ENCODE measurements around the gene TRNAU1AP. TPM values are rescaled to one million over a fixed set of nuclear protein-coding genes. Genes with fewer than 3 reads are reported as not detected.

The TRNAU1AP gene
- total and polyA plus RNA-seq, 2 experiments from 2014 or later, result 21.9 to 27.4 TPM

DNA sequence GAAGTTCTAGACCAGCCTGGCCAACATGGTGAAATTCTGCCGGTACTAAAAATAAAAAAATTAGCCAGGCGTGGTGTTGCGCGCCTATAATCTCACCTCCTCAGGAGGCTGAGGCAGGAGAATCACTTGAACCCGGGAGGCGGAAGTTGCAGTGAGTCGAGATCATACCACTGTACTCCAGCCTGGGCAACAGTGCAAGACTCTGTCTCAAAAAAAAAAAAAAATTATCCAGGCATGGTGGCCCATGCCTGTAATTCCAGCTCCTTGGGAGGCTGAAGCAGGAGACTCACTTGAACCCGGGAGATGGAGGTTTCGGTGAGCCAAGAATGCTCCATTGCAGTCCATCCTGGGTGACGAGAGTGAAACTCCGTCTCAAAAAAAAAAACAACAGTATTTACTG, 20.7 kb downstream of the TRNAU1AP start:
- Histone ChIP-seq H3K27ac (no peak overlapping the region), H3K4me2 (ENCODE audit: unreplicated experiment) (no peak overlapping the region), H4K20me1 (ENCODE audit: insufficient read depth) (no peaks in the 10 kb centered on the region), H3F3A (ENCODE audit: insufficient read depth) (peaks cover 37% of the 10 kb centered on the region), H3K4me3 (no peak overlapping the region), H3K27me3 (replicated peaks; ENCODE audit: insufficient read depth) (no peaks in the 10 kb centered on the region), H3K9me2 (ENCODE audit: insufficient read depth) (no peaks in the 10 kb centered on the region), H3K36me3 (ENCODE audit: low read depth) (peaks cover 24% of the 10 kb centered on the region), H3K9ac (no peak overlapping the region), H3K9me3 (ENCODE audit: low read depth) (no peaks in the 10 kb centered on the region), H3K79me2 (ENCODE audit: insufficient read depth) (no peaks in the 10 kb centered on the region), H2AFZ (no peak overlapping the region), H3K4me1 (ENCODE audit: insufficient read depth) (peaks cover 3% of the 10 kb centered on the region; the same call in 1 of the 2 replicates)
- 97% methylated on average over 11 of the region's 11 CpGs for WGBS, 2 experiments (ENCODE audit: low coverage in 1 of 2, low lambda C conversion rate in 2 of 2, missing lambda C conversion rate in 2 of 2)
- in situ Hi-C loops (cut with MboI), result no loop called here
- DNase-seq, result no peak
- TF ChIP-seq EZH2 (IDR thresholded peaks at IDR 0.05; ENCODE audit: insufficient read depth, poor library complexity, severe bottlenecking) (no peak), EZH2phosphoT487 (IDR thresholded peaks at IDR 0.05; ENCODE audit: insufficient read depth, low read depth) (no peak)

DNA sequence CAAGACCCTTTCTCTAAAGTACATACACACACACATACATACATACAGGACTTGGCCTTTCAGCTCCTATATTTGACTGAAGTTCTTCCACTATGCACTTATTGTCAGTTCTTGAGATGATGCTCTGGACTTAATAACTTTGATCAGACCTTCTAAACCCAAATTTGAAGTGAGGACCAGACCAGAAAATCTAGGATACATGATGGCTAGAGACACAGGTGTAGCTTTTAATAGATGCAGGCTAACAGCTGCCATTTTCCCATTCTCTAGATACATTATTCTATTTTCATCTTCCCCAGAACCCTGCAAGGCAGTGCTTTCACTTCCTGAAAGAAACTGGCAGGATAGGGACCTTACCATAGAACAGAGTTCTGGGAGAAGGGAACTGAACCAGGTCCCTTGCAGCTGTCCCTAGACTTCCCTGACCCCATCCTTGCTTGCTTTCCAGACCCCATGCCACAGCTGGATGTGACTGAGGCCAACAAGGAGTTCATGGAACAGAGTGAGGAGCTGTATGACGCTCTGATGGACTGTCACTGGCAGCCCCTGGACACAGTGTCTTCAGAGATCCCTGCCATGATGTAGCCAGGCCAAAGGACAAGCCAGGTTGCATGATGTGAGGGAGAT, 24.3 kb downstream of the TRNAU1AP start:
- H3K36me3 ChIP-seq (ENCODE audit: low read depth), result peaks cover 29% of the 10 kb centered on the region
- peaks cover 11% of the 10 kb centered on the region for H3K4me1 ChIP-seq (ENCODE audit: insufficient read depth)
- H3F3A ChIP-seq (ENCODE audit: insufficient read depth), result peaks cover 56% of the 10 kb centered on the region
- H3K4me2 ChIP-seq (ENCODE audit: unreplicated experiment), result no peak overlapping the region
- no peak overlapping the region for H3K9ac ChIP-seq
- WGBS, 2 experiments (ENCODE audit: low coverage in 1 of 2, low lambda C conversion rate in 2 of 2, missing lambda C conversion rate in 2 of 2), result 100% methylated on average over 1 of the region's 1 CpG
- peak; percentile 9 for DNase-seq
- TF ChIP-seq EZH2 (IDR thresholded peaks at IDR 0.05; ENCODE audit: insufficient read depth, poor library complexity, severe bottlenecking), result no peak
- TF ChIP-seq EZH2phosphoT487 (IDR thresholded peaks at IDR 0.05; ENCODE audit: insufficient read depth, low read depth), result no peak
- no peaks in the 10 kb centered on the region for H3K9me2 ChIP-seq (ENCODE audit: insufficient read depth)
- no peaks in the 10 kb centered on the region for H3K27me3 ChIP-seq (replicated peaks; ENCODE audit: insufficient read depth)
- H3K79me2 ChIP-seq (ENCODE audit: insufficient read depth), result peaks cover 29% of the 10 kb centered on the region
- H4K20me1 ChIP-seq (ENCODE audit: insufficient read depth), result peaks cover 13% of the 10 kb centered on the region; the same call in 1 of the 2 replicates
- no peak overlapping the region for H2AFZ ChIP-seq
- no peak overlapping the region for H3K27ac ChIP-seq
- no peaks in the 10 kb centered on the region for H3K9me3 ChIP-seq (ENCODE audit: low read depth)
- in situ Hi-C loops (cut with MboI), result no loop called here
- H3K4me3 ChIP-seq, result no peak overlapping the region

DNA sequence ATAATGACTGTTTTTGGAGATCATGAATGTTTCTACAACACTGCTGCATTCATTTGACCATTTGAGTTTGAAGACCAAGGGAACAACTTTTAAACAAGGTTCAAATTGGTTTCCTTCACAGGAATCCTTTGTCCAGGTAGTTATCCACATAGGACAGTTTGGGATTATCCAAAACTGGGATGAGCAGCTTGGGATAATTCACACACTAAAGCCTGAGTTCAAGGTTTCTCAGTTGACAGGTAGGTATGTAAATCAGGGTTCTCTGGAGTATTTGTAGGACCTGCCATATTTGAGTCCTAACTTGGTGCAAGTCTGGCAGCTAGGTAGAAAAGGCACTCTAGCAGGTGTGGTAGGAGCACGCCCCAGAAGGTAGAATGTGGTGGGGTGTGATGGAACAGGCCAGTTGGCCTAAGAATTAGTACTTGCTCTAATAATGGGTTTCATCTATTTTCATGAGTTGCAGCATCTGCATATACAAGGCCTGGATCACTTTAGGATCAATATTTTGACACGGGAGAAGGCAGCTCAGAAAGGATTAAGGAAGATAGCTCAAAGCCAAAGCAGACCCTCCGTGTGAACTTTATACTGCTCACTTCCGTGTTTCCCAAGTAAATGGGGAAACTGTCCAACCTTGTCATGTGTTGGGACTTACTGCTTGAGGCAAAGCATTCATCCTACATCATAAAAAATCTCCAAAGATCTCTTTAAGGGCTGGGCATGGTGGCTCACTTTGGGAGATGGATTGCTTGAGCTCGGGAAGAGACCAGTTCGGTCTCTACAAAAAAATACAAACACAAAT, 25.1 kb downstream of the TRNAU1AP start:
- Histone ChIP-seq H3K79me2 (ENCODE audit: insufficient read depth) (peaks cover 29% of the 10 kb centered on the region), H3K9me2 (ENCODE audit: insufficient read depth) (no peaks in the 10 kb centered on the region), H3K4me1 (ENCODE audit: insufficient read depth) (peaks cover 8% of the 10 kb centered on the region; the same call in 1 of the 2 replicates), H3K36me3 (ENCODE audit: low read depth) (peaks cover 29% of the 10 kb centered on the region), H3K4me3 (no peak overlapping the region), H3K9me3 (ENCODE audit: low read depth) (no peaks in the 10 kb centered on the region), H3K27me3 (replicated peaks; ENCODE audit: insufficient read depth) (no peaks in the 10 kb centered on the region), H4K20me1 (ENCODE audit: insufficient read depth) (peaks cover 13% of the 10 kb centered on the region; the same call in 1 of the 2 replicates), H2AFZ (no peak overlapping the region), H3F3A (ENCODE audit: insufficient read depth) (peaks cover 55% of the 10 kb centered on the region), H3K4me2 (ENCODE audit: unreplicated experiment) (no peak overlapping the region), H3K9ac (no peak overlapping the region), H3K27ac (no peak overlapping the region)
- in situ Hi-C loops (cut with MboI), result no loop called here
- TF ChIP-seq EZH2phosphoT487 (IDR thresholded peaks at IDR 0.05; ENCODE audit: insufficient read depth, low read depth) (no peak), EZH2 (IDR thresholded peaks at IDR 0.05; ENCODE audit: insufficient read depth, poor library complexity, severe bottlenecking) (no peak)
- WGBS, 2 experiments (ENCODE audit: low coverage in 1 of 2, low lambda C conversion rate in 2 of 2, missing lambda C conversion rate in 2 of 2), result 68% methylated on average over 6 of the region's 6 CpGs
- DNase-seq, result no peak

DNA sequence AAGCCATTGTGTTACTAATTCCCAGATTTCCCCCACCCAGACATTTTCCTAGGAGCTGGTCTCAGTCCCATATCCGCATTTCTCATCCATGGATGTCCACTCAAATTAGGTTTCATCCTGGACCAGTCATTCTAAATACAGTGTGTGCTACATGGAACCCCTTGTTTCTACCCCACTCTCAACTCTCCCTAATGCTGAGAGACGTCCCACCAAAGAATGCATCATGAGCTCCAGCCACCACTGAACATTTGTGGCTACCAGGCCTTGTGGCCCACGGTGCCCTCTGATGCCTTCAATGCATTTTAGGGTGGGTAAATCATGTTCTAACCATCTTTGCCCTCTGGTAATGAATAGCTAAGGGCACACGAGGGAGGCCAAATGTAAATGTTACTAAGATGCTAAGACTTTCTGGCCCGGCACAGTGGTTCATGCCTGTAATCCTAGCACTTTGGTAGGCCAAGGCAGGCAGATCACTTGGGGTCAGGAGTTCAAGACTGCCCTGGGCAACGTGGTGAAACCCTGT, 25.9 kb downstream of the TRNAU1AP start:
- peaks cover 29% of the 10 kb centered on the region for H3K79me2 ChIP-seq (ENCODE audit: insufficient read depth)
- no peaks in the 10 kb centered on the region for H3K9me3 ChIP-seq (ENCODE audit: low read depth)
- H3K4me2 ChIP-seq (ENCODE audit: unreplicated experiment), result no peak overlapping the region
- WGBS, 2 experiments (ENCODE audit: low coverage in 1 of 2, low lambda C conversion rate in 2 of 2, missing lambda C conversion rate in 2 of 2), result 71 to 72% methylated on average over 6 of the region's 6 CpGs
- H3K36me3 ChIP-seq (ENCODE audit: low read depth), result peaks cover 29% of the 10 kb centered on the region
- in situ Hi-C loops (cut with MboI), result no loop called here
- no peaks in the 10 kb centered on the region for H3K27me3 ChIP-seq (replicated peaks; ENCODE audit: insufficient read depth)
- DNase-seq, result no peak
- no peaks in the 10 kb centered on the region for H3K9me2 ChIP-seq (ENCODE audit: insufficient read depth)
- peaks cover 8% of the 10 kb centered on the region; the same call in 1 of the 2 replicates for H3K4me1 ChIP-seq (ENCODE audit: insufficient read depth)
- H4K20me1 ChIP-seq (ENCODE audit: insufficient read depth), result peaks cover 13% of the 10 kb centered on the region; the same call in 1 of the 2 replicates
- no peak for TF ChIP-seq EZH2phosphoT487 (IDR thresholded peaks at IDR 0.05; ENCODE audit: insufficient read depth, low read depth)
- TF ChIP-seq EZH2 (IDR thresholded peaks at IDR 0.05; ENCODE audit: insufficient read depth, poor library complexity, severe bottlenecking), result no peak
- H2AFZ ChIP-seq, result no peak overlapping the region
- peaks cover 55% of the 10 kb centered on the region for H3F3A ChIP-seq (ENCODE audit: insufficient read depth)
- H3K9ac ChIP-seq, result 0 out of 2 replicates have a peak overlapping the region, but pooled peaks have one; percentile 92
- H3K4me3 ChIP-seq, result no peak overlapping the region
- peak overlapping the region; percentile 4; the same call in 1 of the 2 replicates for H3K27ac ChIP-seq
